HG03025 (cell line): ENCODE measurements around the gene AP2B1.

Experiments
- ATAC-seq: cut with Tn5 transposase; IDR thresholded peaks from one replicate; pipeline ENCODE4 v1.9.1; 2021; ENCODE audit warnings: mild to moderate bottlenecking, moderate library complexity; ENCODE audit not compliant: unreplicated experiment, low FRiP score

AP2B1 gene

DNA sequence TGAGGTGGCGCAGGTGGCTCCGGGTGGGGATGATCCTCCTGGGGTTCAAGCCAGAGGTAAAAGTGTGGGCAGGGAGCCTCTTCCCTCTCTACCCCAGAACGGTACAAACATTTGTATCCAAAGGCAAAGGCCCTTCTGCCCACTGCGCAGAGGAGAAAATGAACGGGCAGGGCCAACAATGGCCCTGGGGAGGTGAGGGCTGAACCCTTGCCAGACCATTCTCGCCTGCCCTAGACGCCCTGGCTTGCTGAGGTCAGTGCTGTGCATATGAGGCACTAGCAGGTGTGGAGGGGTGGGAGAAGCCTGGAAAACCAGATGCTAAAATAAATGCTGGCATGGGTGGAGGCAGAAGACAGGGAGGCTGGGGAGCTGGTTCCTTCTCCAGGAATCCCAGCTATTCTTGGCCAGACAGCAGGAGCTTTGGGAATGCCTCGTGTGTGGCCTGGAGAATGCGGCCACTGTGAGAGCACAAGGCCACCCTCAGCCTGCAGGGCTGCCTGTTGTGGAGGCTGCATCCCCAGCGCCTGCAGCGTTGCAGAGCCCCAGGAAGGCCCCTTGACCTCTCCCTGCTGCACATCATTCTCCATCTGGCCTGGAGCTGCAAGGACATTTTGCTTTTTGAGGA is 178.1 kb downstream of the AP2B1 start:
- no peak for ATAC-seq

DNA sequence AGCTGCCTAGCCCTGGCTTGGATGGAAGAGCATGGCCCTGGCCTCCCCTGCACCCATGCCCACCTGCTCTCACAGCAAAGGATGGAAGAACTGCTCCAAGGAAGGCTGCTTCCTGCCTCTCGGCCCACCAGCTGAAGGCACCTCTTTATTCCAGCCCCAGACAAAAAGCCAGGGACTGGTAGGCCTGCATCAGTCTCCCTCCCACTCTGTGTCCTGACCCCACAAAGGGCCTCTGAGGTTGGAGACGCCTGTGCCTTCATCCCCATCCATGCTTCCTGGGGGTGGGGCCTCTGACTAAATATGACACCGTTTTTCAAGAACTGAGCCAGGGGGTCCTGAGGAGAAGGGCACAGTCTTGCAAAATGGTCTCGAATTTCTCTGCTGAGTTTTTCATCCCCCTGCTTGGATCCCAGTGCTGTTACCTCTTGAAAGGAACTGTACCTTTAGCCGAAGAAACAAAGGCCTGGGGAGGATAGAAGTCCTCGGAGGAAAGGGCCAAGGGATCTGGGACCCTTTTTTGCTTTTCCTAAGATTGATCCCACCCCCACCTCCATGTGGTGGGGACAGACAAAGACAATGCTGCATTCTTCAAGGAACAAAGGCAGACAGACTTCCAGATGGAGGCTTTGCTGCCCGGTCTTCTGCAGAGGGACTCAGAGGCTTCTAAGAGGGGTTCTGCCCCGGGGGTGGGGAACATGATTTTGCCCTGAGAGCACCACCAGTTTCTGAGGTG is 178.8 kb downstream of the AP2B1 start:
- no peak for ATAC-seq

DNA sequence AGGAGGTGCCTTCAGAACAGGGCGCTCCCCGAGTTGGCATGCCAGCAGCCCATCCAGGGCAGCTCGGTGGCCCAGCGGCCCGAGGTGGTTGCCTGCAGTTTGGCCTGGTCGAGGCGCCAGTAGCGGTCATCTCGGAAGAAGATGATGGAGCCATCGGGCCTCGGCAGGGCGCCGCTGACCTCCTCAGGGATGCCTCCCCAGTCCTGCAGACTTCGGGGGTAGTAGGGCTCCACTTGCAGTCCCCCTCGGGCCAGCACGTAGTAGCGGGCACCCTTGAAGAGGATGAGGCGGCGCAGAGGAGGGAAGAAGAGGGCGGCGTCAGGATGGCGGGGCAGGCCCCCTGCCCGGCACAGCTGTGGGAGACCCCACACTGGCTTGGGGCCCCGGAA is 179.4 kb downstream of the AP2B1 start:
- no peak for ATAC-seq

DNA sequence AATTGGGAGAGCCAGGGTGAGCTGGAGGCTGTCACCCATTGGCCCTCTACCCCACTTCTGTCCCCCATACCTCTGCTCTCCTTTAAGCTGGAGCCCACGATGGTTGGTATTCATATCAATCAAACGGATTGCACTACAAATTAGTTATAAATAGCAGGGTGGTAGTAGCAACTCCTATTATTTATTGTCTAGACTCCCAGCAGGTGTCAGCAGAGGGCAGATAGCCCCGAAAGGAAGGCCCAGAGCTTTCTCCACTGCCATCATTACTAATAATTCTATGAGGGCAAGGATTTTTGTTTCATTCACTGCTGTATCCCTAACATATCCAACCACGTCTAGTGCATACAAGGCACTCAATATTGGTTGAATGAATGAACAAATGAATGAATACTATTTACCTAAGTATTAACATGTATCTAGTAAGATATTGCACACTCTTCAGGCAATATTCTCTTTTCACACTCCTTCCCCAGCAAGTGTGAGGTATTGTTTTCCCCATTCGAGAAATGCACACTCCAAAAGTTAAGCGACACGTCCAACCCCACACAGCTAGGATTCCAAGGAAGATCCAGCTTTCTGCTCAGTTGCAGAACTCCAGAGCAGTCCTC is 179.9 kb downstream of the AP2B1 start:
- no peak for ATAC-seq

DNA sequence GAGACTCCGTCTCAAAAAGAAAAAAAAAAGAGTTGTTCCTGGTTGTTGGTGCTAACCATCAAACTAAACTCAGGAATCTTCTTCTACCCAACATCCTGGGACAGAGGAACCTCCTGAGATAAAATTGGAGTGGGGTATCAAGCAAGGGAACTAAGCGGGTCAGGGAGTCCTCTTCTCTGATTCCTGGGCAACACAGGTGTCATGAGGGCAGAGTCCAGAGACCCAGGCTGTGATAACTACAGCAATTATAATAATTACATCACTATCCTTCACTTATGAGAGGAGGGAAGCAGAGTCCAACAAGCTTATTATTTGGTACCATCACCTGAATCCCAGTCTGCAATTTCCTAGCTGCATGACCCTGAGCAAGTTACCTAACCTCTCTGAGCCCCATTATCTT is 181.7 kb downstream of the AP2B1 start:
- ATAC-seq = no peak

DNA sequence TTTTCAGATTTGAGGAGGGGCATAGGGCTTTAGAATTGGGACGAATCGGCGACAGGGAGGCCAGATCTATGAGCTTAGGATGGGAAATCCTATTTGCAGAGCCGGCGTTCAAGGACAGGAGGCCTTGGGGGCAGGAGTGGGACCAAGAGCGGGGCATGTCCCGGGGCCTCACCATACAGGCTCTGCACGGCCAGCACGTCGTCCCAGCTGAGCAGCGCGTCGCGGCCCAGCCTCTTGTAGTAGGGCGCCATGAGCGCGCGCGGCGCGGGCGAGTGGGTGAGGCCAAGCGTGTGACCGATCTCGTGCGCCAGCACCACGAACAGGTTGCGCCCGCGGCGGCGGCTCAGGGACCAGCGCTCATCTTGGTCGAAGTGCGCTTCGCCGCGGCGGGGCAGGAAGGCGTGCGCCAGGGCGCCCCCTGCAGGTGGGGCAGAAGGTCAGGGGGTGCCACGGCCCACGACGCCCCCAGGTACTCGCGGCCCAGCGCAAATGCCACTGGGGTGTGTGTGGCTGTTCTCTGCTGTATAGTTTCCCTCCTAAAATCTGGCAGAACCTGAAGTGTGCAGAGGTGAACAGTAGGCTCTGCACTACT is 182.9 kb downstream of the AP2B1 start:
- ATAC-seq = no peak

DNA sequence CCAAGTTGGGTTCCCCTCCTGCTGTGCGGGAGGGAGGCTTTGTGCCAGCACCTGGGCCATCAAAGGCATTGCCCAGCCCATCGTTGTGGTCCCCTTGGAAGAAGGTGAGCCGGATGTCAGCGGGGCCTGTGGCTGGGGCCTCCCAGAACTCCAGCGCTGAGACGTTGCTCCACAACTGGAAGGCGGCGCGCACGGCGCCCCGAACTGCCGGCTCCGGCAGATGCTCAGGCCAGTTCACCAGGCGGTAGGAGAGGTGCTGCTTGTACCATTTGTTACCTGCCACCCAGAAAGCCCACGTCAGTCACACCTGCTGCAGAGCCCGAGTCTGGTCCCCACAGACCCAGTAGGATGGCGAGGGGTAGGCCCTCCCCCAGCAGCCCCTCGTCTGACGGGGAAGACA is 186.0 kb downstream of the AP2B1 start:
- ATAC-seq = no peak

DNA sequence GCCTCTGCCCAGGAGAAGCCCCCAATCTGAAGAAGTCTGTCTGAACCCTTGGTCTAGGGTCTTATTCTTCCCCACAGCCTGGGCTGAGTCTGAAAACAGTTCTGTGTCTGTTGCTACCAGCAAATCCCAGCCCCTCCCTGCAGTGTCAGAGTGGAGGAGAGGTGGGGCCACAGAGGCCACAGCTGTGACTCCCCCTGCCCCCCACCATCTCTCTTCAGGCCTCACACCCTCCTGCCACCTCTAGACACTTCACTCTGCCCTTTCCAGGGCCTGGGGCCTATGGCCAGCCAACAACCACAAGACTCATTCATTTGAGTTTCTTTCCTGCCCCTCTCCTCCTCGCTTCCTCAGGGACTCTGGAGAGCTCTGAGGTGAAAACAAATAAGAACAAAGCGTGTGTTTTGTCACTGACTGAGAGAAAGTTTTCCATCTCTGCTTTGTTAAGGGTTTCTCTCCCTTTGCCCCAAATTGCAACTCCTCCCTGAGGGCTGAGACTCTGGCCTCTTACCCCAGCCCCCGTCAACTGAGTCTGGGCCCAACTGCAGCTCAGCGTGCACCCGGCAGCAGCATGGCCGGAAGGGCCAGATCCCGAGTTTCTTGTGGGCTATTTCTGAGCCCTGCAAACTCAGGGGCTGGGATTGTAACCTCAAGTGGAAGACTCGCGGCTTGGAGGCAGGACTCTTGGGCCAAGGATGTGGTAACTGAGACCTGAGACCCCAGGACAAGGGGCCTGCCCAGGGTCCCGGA is 186.7 kb downstream of the AP2B1 start:
- ATAC-seq = no peak

DNA sequence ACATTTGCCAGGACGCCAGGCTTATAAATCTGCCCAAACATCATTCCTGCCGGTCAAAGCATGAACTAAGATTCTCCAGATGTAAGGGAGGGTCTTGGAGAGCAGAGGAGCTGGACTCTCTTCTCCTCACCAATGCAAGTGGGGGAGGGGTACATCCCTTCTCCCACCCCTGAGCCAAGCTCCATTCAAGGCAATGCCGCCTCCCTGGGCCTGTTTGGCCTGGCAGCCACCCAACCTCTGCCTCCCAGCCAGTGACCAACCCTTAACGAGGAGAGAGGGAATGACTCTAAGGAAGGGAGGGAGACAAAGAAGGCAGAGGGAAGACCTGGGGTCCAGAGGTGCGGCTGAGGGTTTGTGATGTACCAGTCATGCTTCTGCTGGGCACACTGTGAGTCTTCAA is 187.4 kb downstream of the AP2B1 start:
- ATAC-seq = no peak

DNA sequence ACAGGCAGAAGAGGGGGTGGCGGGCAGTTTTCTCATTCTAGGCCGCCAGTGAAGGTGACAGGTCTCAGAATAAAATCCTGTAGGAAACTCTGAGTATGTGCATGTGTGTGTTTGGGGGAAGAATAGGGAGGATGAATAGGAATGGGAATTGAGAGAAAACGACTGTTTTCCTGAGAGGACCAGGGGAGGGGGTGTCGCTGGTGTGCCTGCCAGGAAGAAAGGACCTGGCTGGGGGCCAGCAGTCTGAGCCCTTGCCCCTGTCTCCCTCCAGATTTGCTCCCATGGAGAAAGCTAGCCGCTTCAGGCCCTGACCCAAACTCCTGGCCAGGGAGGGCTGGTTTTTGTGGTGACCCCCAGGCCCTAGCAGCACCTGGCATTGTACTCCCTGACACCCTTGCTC is 187.9 kb downstream of the AP2B1 start:
- no peak for ATAC-seq

DNA sequence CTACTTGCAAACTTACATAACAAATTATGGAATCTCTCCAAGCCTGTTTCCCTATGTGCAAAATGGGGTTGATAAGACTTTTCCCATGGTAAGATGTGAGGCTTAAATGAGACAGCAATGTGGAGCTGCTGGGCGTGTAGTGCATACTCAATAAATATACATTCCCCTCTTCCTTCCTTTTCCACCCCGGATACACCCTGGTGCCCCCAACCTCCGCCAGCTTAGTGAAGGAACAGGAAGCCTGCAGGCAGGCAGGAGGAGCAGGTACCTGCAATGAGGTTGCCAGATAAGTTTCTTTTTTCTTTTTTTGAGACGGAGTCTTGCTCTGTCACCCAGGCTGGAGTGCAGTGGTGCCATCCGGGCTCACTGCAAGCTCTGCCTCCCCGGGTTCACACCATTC is 188.5 kb downstream of the AP2B1 start:
- no peak for ATAC-seq
